Coronary artery (tissue), 2 donors: Measurements from ENCODE around the gene PCDH9.

Experiments used
- DNase-seq: peaks from one replicate; pipeline ENCODE4 v3.0.0-alpha.2; 2017; ENCODE audit warnings: low spot score
- H3K27ac ChIP-seq, 2 donors: fragments of 200-600 bp; sonication (generic); one replicate each; pipeline ENCODE4 v1.5.1; 2016 to 2019
- H3K4me3 ChIP-seq: fragments of 200-600 bp; sonication (generic); 2 replicates; pipeline ENCODE4 v1.5.1; 2016; ENCODE audit warnings: mild to moderate bottlenecking, moderate library complexity
- TF ChIP-seq, protein P1 (sequence below): fragments of 200-600 bp; sonication (generic); IDR thresholded peaks from one replicate; pipeline ENCODE4 v1.5.1; 2019; ENCODE audit warnings: antibody characterized with exemption

The PCDH9 gene

DNA sequence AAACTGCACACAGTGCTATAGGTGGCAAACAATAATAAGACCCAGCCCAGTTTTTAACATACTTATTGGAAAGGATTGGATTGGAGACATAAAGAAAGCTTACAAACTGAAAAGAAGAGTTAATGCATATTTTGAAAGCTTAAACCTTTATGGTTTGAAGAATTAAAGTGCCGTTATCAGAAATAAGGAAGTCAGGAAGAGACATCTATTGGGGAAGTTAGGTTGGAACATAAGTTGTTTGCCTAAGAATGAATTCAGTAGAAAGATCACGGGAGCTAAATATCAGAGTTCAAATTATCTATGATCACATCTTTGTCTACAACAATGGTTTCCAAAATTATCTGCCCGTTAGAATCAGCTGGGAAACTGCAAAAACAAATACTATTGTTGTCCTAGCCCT, 767.9 kb downstream of the PCDH9 start:
- no peak for DNase-seq
- TF ChIP-seq, protein P1, sequence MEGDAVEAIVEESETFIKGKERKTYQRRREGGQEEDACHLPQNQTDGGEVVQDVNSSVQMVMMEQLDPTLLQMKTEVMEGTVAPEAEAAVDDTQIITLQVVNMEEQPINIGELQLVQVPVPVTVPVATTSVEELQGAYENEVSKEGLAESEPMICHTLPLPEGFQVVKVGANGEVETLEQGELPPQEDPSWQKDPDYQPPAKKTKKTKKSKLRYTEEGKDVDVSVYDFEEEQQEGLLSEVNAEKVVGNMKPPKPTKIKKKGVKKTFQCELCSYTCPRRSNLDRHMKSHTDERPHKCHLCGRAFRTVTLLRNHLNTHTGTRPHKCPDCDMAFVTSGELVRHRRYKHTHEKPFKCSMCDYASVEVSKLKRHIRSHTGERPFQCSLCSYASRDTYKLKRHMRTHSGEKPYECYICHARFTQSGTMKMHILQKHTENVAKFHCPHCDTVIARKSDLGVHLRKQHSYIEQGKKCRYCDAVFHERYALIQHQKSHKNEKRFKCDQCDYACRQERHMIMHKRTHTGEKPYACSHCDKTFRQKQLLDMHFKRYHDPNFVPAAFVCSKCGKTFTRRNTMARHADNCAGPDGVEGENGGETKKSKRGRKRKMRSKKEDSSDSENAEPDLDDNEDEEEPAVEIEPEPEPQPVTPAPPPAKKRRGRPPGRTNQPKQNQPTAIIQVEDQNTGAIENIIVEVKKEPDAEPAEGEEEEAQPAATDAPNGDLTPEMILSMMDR: no peak
- Histone ChIP-seq H3K4me3 (no peak overlapping the region), H3K27ac (no peak overlapping the region)

DNA sequence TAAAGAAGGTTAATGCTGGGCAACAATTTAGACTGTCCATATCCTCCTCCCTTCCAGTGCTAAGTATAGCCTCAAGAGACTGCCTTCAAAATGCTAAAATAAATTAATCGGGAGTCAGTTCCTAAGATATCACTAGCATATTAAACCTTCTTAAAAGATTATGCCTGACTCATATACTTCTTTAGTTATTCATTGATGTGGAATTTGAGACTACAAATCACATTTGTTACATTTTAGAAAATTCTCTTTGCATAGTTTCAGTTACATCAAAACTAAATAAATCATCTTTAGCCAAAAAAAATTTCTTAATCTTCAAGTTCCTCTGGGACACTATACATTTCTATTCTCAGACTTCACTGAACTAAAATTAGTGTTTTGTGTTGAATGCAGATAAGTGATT, 769.1 kb downstream of the PCDH9 start:
- no peak overlapping the region for H3K27ac ChIP-seq
- H3K4me3 ChIP-seq: no peak overlapping the region
- TF ChIP-seq, protein P1: no peak
- DNase-seq: no peak

DNA sequence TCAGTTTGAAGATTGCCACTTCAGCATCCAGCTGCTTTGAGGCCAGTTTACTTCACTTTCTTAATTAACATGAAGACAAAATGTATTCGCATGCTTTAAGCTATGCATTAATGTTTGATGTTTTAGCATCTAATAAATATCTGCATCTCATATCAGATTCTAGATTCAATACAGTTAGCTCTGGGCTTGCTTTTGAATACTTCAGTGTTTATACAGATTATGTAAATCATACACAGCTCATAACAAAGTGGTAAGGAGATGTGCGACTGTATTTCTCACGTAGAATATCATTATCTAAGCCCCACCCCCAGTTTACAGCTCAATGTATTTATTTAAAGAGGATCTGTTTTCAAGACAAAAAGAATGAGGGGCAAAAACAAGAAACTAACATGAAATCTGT, 770.5 kb downstream of the PCDH9 start:
- no peak overlapping the region for H3K4me3 ChIP-seq
- no peak for DNase-seq
- TF ChIP-seq, protein P1: no peak
- H3K27ac ChIP-seq: no peak overlapping the region

DNA sequence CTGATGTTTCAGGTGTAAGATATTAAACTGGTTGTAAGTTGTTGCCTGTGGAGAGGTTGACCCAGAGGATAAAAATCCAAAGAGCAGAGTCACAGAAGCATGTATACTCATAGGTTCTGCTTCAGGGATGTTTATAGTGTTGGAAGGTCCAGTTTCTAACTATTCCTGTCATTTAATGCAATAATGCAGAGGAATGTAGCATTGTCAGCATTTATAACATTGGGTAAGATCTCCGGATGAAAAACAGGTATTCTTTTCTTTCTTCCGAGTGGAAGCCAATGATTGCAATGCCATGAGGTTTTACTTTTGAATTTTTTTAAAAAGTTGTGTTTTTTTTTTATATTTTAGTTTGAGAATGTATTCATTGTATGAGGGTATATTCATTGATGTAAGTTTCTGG, 771.0 kb downstream of the PCDH9 start:
- no peak for DNase-seq
- H3K4me3 ChIP-seq: no peak overlapping the region
- no peak overlapping the region for H3K27ac ChIP-seq
- TF ChIP-seq, protein P1: no peak

DNA sequence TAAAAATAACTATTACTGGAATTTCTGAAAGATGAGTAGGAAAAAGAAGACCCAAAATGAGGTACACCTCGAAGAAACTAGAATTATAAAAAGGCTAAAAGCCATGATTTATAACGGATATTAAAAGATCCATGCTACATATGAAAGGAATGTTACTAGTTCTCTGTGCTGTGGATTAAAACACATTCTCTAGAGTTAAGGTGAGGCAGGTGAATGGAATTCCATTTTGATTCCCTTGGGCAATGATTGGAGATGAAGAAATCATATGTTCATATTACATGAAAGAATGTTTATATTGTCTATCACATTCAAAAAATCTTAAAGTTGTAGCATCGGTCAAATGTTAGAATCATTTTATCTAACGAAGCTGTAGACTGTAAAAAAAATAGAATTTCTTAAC, 783.7 kb downstream of the PCDH9 start:
- no peak for DNase-seq
- TF ChIP-seq, protein P1: no peak
- no peak overlapping the region for H3K4me3 ChIP-seq
- H3K27ac ChIP-seq: no peak overlapping the region

DNA sequence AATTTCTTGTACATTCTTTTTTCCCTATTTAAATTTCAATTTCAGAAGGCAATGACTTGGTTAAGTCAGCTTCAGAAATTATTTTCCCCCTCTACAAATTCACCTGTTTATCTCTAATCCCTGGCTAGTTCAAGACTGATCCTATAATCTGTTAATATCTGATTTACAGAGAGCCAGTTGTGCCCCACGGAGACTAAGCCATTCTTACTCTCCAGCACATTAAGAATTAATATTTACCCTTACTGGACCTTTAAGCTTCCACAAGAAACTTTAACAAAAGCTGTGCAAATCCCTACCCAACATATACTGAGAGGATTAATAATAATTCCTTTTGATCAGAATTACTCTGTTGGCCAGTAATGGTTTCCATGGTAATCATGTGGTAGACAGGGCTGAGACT, 786.2 kb downstream of the PCDH9 start:
- TF ChIP-seq, protein P1: no peak
- DNase-seq: no peak
- Histone ChIP-seq H3K4me3 (no peak overlapping the region), H3K27ac (no peak overlapping the region)

DNA sequence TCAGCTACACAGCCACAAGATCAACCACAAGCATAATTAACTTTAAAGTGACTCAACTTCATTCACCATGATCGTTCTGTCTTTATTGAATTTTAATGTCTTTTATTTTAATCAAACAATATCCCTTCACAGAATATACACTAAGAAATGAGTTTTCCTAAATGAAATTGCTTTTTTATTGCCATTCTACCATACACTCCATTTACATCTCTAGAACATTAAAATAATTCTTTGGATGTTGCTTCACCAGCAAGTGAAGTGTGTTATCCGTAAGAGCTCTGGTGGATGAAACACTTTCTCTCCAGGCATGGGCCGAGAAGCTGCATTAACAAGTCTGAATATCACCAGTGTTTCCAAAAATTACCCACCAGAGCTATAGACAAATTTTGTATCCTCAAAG, 789.2 kb downstream of the PCDH9 start:
- no peak overlapping the region for H3K27ac ChIP-seq
- TF ChIP-seq, protein P1: no peak
- DNase-seq: no peak
- no peak overlapping the region for H3K4me3 ChIP-seq
